Erythroblast (primary cell): ENCODE data around the gene JARID2.

Experiments
- DNase-seq, 2 experiments: peaks; one replicate each; lab custom pipeline; 2025; lab: John Stamatoyannopoulos, UW
- GATA1 ChIP-seq: IDR thresholded peaks from 2 replicates; pipeline ENCODE4 v1.6.1; 2011; ENCODE audit warnings: low read depth, mild to moderate bottlenecking, control low read depth, low read length, moderate library complexity
- POLR2A ChIP-seq: IDR thresholded peaks from 2 replicates; pipeline ENCODE4 v1.6.1; 2011; ENCODE audit warnings: mild to moderate bottlenecking, low read length

The JARID2 gene

GRCh38 chr6:15366003-15366535 lies 120.2 kb downstream of the JARID2 start:
- no peak for TF ChIP-seq GATA1
- TF ChIP-seq POLR2A, result no peak
- no peak for DNase-seq

GRCh38 chr6:15366879-15367278 lies 121.0 kb downstream of the JARID2 start:
- TF ChIP-seq POLR2A, result no peak
- no peak for DNase-seq

GRCh38 chr6:15368186-15368585 lies 122.3 kb downstream of the JARID2 start:
- TF ChIP-seq GATA1 (no peak), POLR2A (no peak)
- peak; percentile 70 to 74 for DNase-seq

GRCh38 chr6:15368873-15369272 lies 123.0 kb downstream of the JARID2 start:
- DNase-seq, result peak; percentile 76 to 86
- no peak for TF ChIP-seq POLR2A
- TF ChIP-seq GATA1, result no peak

- peak in 1 of 2 experiments; percentile 37 for DNase-seq
- TF ChIP-seq POLR2A (no peak), GATA1 (no peak)
Observed at GRCh38 chr6:15369838-15370237, 124.0 kb downstream of the JARID2 start.

- TF ChIP-seq POLR2A, result no peak
- no peak for TF ChIP-seq GATA1
- peak; percentile 41 to 60 for DNase-seq
Observed at GRCh38 chr6:15370733-15371671, 125.1 kb downstream of the JARID2 start.

- TF ChIP-seq POLR2A (no peak), GATA1 (no peak)
Observed at GRCh38 chr6:15372932-15373331, 127.1 kb downstream of the JARID2 start.

GRCh38 chr6:15374119-15374518 lies 128.2 kb downstream of the JARID2 start:
- DNase-seq, result no peak
- TF ChIP-seq GATA1 (no peak), POLR2A (no peak)

More at GRCh38 chr6:15372932-15373331, 127.1 kb downstream of the JARID2 start:
- DNase-seq, result no peak

- TF ChIP-seq POLR2A (no peak), GATA1 (no peak)
- no peak for DNase-seq
Observed at GRCh38 chr6:15375018-15375417, 129.1 kb downstream of the JARID2 start.

GRCh38 chr6:15375638-15376290 lies 129.9 kb downstream of the JARID2 start:
- TF ChIP-seq GATA1 (no peak), POLR2A (no peak)
- DNase-seq, result no peak

GRCh38 chr6:15376900-15377487 lies 131.1 kb downstream of the JARID2 start:
- peak in 1 of 2 experiments; percentile 30 for DNase-seq
- no peak for TF ChIP-seq GATA1
- no peak for TF ChIP-seq POLR2A

- DNase-seq, result no peak
- TF ChIP-seq GATA1 (no peak), POLR2A (no peak)
Observed at GRCh38 chr6:15378272-15378671, 132.4 kb downstream of the JARID2 start.

- no peak for TF ChIP-seq GATA1
- no peak for TF ChIP-seq POLR2A
- peak; percentile 28 to 51 for DNase-seq
Observed at GRCh38 chr6:15378866-15379265, 133.0 kb downstream of the JARID2 start.

GRCh38 chr6:15380351-15380750 lies 134.5 kb downstream of the JARID2 start:
- TF ChIP-seq POLR2A (no peak), GATA1 (no peak)

More at GRCh38 chr6:15380351-15380750, 134.5 kb downstream of the JARID2 start:
- no peak for DNase-seq
